GM21619 (cell line): ENCODE results near the gene CLIC5.

Source experiments
- ATAC-seq: cut with Tn5 transposase; IDR thresholded peaks from one replicate; pipeline ENCODE4 v1.9.1; 2021; ENCODE audit not compliant: unreplicated experiment

Gene CLIC5

GRCh38 chr6:45855642-45856394 lies 159.8 kb downstream of the CLIC5 start:
- ATAC-seq: no peak

- no peak for ATAC-seq
Observed at GRCh38 chr6:45854149-45854742, 161.4 kb downstream of the CLIC5 start.

GRCh38 chr6:45851034-45851400 lies 164.6 kb downstream of the CLIC5 start:
- no peak for ATAC-seq

GRCh38 chr6:45850378-45851033 lies 165.2 kb downstream of the CLIC5 start:
- ATAC-seq: no peak

GRCh38 chr6:45845567-45845966 lies 170.1 kb downstream of the CLIC5 start:
- ATAC-seq: no peak

- ATAC-seq: no peak
Observed at GRCh38 chr6:45844986-45845385, 170.7 kb downstream of the CLIC5 start.

GRCh38 chr6:45843848-45844521 lies 171.7 kb downstream of the CLIC5 start:
- ATAC-seq: no peak

GRCh38 chr6:45841062-45841461 lies 174.6 kb downstream of the CLIC5 start:
- no peak for ATAC-seq

- ATAC-seq: no peak
Observed at GRCh38 chr6:45838996-45839395, 176.7 kb downstream of the CLIC5 start.

GRCh38 chr6:45838451-45838850 lies 177.2 kb downstream of the CLIC5 start:
- ATAC-seq: no peak

GRCh38 chr6:45837541-45838200 lies 178.0 kb downstream of the CLIC5 start:
- ATAC-seq: no peak

- no peak for ATAC-seq
Observed at GRCh38 chr6:45836984-45837383, 178.7 kb downstream of the CLIC5 start.

GRCh38 chr6:45836438-45836824 lies 179.2 kb downstream of the CLIC5 start:
- ATAC-seq: no peak

- ATAC-seq: no peak
Observed at GRCh38 chr6:45835721-45836437, 179.8 kb downstream of the CLIC5 start.

GRCh38 chr6:45832063-45832462 lies 183.6 kb downstream of the CLIC5 start:
- no peak for ATAC-seq
